Fibroblast of skin of left quadriceps (primary cell): ENCODE data around the gene DEGS1.

Experiments
- DNase-seq, 2 experiments: peaks; one replicate each; pipeline ENCODE4 v3.0.0-alpha.2; 2013; ENCODE audit warnings: low read depth in 2 of 2

The DEGS1 gene

DNA sequence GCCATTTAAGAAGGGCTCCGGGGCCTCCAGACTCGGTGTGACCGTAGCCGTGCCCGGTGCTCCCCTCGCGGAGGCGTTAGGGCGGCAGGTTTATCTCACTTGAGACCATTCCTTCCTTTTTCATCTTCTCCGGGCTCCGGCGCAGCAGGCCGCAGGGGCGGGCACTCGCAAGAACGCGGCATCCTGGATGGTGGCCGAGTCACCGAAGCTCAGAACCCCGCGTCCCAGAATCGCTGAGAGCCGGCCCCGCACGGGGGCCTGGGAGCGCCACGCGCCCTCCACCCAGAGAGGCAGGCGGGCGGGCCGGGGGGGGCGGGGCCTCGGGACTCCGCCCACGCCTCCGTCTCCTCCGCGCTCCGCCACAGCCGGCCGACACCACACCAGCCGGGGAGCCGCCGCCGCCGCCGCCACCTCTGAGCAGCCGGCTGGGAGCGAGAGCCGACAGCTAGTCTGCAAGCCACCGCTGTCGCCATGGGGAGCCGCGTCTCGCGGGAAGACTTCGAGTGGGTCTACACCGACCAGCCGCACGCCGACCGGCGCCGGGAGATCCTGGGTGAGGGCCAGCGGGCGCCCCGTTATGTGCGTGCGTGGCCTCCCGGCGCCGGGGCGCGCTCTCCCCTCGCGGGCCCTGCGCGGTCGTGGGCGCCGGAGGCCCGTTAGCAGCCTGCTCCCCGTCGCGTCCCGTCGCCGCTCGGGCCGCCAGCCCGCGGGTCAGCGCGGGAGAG, at the start of gene DEGS1:
Gene DEGS1 (plus strand): TSS at position 375 of the 725 bp plus-strand sequence. CDS start 97 bp downstream, at position 472.
- peak; percentile 65 to 70 for DNase-seq

DNA sequence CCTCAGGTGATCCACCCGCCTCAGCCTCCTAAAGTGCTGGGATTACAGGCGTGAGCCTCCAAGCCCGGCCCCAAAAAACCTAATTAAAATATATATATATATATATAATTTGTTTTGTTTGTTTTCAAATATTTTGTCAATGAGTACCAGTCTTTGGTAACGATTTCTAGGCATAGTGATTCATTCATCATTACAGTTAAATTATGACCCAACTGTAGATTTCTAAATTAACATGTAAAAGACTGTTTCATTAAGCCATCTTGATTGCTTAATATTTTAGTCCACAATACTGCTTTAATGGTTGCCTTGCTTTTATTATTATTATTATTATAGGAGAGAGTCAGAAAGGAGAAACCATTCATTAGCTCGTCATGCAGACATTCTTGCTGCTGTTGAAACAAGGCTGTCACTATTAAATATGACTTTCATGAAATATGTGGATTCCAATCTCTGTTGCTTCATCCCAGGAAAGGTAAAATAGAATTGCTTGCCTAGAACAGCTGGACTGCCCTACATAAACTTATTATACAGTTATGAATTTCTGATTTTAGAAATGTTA, 49.2 kb upstream of the DEGS1 start:
- DNase-seq, result no peak

DNA sequence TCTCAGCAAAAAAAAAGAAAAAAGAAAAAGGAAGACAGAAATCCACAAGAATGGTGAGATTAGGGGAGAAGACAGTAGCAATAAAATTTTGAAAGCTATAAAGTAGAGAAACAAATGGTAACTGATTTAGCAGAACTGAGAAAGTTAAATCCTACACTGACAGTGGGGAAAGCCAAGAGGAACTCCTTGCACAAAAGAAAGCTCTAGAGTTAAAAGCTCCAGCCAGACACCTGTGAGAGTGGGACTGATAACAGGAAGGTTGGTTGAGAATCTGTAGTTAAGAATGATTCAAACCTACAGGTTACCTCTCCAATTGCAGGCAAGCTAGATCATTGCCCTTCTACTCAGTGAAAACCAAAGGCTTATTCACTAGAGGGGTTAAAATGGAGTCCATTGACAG, 45.5 kb upstream of the DEGS1 start:
- DNase-seq, result no peak

DNA sequence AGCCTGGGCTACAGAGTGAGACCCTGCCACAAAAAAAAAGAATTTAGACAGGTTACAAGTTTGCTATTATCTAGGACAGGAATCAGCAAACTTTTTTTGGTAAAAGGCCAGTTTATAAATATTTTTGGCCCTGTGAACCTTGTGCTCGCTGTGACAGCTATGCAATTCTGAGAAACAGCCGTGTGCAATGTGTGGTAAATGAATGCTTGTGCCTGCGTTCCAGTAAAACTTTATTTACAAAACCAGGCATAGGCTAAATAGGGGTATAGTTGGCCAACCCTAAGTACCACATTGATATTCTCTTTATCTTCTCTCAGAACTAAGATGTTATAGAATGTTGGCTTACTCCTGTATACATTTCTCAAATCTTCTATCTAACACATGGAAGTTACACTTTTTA, 44.8 kb upstream of the DEGS1 start:
- DNase-seq, result no peak

DNA sequence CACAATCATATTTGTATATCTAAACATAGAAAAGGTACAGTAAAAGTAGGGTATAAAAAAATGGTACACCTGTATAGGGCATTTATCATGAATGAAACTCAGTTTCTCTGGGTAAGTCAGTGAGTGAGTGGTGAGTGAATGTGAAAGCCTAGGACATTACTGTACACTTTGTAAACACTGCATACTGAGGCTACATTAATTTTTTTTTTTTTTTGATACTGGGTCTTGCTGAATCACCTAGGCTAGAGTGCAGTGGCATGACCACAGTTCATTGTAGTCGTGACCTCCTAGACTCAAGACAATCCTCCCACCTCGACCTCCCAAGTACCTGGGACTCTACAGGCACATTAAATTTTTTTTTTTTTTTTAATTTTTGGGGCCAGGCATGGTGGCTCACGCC, 41.3 kb upstream of the DEGS1 start:
- no peak for DNase-seq

DNA sequence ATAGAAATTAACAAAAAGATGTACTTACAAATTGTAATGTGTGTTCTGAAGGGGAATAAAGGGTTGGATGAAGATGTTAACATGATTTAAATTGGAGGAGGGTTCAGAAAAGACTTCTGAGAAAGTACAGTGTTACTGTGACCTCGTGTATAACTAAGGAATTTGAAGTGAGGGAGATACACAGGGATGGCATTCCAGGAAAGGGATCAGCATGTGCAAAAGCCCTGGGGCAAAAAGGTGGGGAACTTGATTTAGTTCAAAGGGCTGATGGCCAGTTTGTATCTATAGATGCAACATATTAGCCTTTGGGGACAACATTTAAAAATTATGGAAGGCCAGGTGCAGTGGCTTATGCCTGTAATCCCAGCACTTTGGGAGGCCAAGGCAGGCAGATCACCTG, 33.3 kb upstream of the DEGS1 start:
- no peak for DNase-seq

DNA sequence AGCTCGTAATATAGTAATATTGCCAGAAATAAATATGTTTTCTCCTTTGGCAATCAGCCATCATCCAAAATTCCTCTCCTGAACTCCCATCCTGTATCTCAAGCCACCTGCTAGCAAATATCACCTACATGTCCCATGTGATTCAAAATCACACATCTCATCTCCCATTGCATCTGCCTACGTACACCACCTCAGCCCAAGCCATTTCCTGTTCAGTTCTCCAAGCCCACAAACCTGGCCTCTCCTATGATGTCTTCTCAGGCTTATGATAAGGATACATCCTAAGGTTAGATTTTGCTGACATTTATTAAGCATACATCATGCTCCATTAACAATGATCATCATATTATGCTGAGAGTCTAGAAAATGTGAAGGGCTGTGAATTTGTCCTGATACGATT, 31.9 kb upstream of the DEGS1 start:
- DNase-seq, result no peak

DNA sequence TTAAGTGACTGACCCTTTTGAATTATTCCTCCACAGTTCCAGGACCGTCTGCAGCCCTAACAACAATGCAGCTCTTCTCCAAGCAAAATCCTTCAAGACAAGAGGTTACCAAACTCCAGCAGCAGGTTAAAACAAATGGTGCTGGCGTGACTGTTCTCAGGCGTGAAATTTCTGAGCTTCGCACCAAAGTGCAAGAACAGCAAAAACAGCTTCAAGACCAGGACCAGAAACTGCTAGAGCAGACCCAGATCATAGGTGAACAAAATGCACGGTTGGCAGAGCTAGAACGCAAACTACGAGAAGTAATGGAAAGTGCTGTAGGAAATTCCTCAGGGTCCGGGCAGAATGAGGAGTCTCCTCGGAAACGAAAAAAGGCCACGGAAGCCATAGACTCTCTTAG, 25.7 kb upstream of the DEGS1 start:
- no peak for DNase-seq

DNA sequence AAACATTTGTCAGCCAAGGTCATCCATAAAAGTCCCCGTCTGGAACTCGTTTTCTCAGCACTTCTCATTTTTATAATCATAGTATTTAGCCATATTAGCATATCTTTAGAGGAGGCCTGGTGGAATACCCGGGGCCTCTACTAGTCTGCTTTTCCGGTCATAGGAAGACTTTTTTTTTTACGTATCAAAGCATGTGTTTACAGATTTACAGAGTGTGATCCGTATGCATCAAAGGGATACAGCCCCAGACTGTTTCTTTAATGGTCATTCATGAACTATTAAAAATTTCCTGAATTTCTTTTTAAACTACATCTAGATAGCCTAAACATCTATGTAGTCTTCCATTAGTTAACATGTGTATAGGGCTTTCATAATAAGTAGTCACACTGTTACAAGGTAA, 23.5 kb upstream of the DEGS1 start:
- no peak for DNase-seq

DNA sequence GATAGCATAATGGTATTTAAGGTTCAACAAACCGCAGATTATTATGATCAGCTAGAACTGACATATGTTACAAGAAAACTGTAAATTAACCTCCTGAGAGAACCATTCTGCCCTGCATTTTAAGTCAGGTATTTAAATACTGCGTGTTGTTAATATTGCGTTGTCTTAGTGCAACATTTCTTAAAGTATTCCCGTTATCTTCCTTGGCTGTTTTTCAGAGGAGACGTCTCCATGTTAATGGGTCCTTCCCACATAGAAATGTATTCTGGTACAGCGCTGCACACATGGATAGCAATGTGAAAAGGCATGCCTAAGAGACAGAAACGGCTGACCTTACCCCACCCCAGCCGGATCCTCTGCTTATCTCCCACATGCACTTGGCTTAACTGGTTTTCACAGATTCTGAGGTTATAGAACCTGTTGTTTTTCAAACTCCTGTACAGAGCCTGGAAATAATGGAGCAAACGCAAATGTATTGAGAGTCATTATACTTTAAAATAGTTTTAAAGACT, 22.8 kb upstream of the DEGS1 start:
- no peak for DNase-seq

DNA sequence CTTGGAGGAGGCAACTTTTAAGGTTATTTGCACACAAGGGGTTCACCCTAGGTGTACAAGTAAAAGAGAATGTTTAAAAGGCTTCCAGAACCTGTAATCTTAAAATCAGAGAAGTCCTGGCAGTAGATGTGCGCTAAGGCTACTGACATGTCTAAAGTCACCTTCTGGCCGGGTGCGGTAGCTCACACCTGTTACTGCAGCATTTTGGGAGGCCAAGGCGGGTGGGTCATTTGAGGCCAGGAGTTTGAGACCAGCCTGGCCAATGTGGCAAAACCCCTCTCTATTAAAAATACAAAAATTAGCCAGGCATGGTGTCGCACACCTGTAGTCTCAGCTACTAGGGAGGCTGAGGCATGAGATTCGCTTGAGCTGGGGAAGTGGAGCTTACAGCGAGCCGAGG, 20.3 kb upstream of the DEGS1 start:
- no peak for DNase-seq

DNA sequence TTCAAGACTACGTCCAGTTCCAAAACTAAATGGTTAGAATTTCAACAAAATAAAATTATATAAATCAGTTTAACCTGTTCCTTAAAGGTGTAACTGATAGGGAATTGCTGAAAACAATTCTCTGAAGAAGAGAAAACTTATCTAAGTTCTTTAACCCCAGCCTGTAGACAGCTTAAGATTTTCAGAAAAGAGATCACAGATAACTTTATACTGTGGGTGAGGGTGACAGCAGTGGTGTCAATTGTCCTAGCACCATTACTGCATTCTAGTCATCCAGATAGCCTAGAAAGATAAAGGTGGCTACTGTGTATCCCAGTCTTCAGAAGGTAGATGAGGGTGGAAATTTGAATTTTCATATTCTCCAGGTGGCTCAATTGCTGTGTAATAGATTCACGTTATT, 19.7 kb upstream of the DEGS1 start:
- DNase-seq, result no peak

DNA sequence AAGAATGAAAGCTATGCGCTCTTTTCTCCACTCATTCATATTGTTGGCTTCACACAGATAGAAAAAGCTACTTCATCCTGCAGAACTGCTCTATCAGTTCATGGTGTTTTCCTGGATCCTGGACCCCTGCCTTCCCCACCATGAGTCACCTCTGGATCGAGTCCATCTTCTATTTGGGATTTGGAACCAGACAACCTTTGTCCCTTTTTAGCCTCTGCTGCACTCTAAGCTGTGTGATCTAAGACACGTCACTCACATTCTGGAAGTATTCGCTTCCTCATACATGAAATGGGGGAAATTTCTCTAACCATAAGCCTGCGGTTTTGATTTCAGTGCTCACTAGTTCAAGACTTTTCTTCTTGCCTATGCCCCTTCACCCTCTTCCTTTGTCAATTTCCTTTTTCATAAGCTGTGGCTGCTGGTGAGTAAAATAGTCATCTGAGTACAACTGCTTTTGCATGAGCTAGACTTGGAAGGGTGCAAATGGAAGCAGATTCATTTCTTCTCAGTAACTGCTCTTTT, 14.1 kb upstream of the DEGS1 start:
- peak; percentile 74 to 78 for DNase-seq

DNA sequence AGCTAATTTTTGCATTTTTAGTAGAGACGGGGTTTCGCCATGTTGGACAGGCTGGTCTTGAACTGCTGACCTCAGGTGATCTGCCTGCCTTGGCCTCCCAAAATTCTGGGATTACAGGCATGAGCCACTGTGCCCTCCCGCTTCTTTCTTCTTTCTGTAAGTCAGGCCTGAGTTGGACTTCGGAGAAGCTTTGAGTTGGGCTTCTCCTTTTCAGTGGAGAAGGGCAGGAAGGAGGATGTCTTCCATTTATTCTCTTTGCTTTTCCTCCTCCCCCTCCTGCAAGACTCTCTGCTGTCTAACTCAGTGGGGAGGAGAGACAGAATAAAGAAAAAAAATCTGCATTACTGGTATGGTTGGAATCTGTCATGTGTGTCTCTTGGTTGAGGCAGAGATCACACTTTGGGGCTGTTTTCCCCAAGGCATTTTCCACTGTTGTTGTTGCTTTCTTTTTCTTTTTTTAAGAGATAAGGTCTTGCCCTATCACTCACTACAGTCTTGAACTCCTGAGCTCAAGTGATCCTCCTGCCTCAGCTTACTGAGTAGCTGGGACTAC, 13.2 kb upstream of the DEGS1 start:
- no peak for DNase-seq

DNA sequence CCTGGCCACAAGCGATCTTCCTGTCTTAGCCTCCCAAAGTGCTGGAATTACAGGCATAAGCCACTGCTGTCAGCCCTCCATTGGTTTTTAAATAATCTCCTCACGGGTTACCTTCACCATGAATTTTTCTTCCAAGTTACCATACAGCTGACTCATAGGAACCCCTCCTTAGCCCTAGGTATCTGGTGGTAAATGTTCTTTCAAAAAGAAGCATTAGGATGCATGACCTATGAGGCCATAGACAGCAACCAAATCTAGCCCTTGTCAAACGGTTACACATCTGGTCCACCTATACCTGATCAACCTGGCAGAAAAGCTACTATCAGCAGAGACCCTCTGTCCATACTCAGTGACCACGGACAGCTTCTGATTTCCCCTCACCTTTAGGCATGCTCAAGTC, 12.7 kb upstream of the DEGS1 start:
- DNase-seq, result no peak

DNA sequence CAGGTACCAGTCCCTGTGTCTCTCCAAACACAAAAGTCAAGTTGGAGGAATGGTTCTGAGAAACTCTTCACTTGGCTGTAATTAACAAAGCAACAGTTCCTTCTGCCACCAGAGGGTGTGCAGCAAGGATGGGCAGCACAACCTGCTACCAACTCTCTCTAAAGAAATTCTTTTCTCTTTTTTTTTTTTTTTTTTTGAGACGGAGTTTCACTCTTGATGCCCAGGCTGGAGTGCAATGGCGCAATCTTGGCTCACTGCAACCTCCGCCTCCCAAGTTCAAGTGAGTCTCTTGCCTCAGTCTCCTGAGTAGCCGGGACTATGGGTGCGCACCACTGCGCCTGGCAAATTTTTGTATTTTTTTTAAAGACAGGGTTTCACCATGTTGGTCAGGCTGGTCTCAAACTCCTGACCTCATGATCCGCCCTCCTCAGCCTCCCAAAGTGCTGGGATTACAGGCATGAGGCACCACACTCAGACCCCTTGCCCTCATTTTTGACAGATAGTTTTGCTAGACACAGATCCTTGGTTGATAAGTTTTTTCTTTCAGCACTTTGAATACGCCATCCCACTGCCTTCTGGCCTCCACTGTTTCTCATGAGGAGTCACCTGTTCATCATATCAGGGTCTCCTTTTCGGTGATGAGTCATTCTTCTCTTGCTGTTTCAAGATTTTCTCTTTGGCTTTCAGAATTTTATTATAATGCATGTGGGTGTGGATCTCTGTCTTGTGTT, 12.1 kb upstream of the DEGS1 start:
- DNase-seq, result no peak

DNA sequence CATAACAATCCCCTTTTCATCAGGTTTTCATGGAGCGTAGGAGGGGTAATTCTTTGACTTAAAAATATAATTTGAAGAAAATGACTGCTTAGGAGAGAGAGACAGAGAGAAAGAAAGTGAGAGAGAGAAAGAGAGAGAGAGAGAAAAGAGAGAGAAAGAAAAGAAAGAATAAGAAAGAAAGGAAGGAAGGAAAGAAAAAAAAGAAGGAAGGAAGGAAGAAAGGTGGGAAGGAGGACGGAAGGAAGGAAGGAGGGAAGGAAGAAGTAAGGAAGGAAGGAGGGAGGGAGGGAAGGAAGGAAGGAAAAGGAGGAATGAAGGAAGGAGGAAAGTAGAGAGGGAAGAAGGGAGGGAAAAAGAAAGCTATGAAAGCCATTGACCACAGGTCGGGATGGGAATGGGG, 10.8 kb upstream of the DEGS1 start:
- no peak for DNase-seq

DNA sequence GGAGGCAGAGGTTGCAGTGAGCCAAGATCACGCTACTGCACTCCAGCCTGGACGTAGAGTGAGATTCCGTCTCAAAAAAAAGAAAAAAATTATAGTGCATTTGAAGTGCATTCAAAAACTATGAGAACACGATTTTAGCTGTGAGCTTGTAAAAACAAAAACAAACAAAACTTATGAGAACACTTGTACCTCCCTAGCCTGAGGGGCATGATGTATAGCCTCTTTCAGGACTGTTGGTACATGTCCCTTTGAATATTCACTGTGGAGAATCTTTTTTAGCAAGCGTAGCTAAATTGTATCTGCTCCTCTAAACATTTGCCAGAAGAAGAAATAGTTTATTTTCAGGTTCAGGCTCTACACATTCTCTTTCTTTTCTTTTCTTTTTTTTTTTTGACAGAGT, 9.5 kb upstream of the DEGS1 start:
- no peak for DNase-seq

DNA sequence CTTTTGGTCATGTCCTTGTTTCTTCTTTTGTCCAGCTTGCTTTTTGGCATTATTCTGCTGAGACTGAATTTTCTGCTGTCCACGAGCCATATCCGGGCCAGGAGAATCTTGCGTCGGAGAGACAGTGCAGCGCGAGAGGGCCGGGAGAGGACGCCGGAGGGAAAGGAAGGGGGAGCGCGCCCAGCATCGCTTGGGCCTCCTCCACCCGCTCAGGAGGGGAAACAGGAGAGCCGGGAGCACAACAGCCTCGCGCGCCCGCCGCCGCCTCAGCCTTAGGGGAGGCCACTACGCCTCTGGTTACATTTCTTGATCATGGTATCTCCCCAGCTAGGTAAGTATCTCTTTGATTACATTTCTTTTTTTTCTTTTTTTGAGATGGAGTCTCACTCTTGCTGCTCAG, 7.4 kb upstream of the DEGS1 start:
- DNase-seq, result no peak

DNA sequence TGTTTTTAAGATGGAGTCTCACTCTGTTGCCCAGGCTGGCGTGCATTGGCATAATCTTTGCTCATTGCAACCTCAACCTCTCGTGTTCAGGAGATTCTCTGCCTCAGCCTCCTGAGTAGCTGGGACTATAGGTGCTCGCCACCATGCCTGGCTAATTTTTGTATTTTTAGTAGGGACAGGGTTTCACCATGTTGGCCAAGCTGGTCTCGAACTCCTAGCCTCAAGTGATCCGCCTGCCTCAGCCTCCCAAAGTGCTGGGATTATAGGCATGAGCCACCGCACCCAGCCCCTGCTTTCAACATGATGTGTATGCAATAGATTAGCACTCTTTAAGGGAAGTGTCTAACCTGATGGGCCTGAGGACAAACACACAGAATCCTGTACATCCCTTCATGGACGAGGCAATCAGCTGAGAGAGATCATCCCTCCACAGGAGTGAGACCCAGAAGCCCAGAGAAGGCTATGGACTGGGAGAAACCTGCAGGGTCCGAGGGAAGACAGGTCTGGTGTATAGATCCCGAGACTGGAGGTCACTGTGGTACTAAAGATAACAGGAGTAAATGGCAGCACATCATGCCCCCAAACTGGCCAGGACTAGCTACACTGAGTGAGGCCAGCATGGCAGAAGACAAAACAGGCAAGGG, 5.6 kb upstream of the DEGS1 start:
- no peak for DNase-seq

DNA sequence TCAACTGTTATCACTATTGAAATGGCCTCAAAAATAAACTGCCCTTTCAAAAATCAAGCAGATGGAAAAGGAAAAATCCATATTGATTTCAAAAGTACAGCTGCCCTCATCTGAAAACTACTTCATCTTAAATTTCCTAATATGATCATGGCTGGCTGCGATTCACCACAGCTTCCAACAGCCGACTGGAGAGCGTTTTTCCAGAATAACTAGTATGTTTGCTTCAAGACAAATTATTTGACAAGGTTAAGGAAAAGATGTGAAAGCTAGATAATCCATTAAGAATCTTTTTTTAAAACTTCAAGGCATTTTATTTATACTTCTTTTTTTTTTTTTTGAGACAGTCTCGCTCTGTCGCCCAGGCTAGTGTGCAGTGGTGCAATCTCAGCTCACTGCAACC, 4.1 kb upstream of the DEGS1 start:
- no peak for DNase-seq
